Measurements from ENCODE around the gene BIN1. TPM values are rescaled to one million over a fixed set of nuclear protein-coding genes. Genes with fewer than 3 reads are reported as not detected.

Gene BIN1
- total RNA-seq, 2 donors from 2014 or later, result 24.9 to 30.1 TPM

- Histone ChIP-seq H3K27me3 (replicated peaks; ENCODE audit: insufficient read depth) (no peaks in the 10 kb centered on the region), H3K4me3 (no peak overlapping the region), H3K4me1 (ENCODE audit: control insufficient read depth in 1 of 2, low read depth in 2 of 2) (no peaks in the 10 kb centered on the region), H3K36me3 (no peaks in the 10 kb centered on the region), H3K9me3 (no peaks in the 10 kb centered on the region), H3K27ac (no peak overlapping the region)
- ATAC-seq (ENCODE audit: insufficient number of reproducible peaks, low FRiP score, low read depth) (no peak), DNase-seq (ENCODE audit: low spot score) (no peak)
- no peak for TF ChIP-seq CTCF (IDR thresholded peaks at IDR 0.05)
Measured at GRCh38 chr2:127130421-127130820, 23.5 kb upstream of the BIN1 start.

- H3K27me3 ChIP-seq (replicated peaks; ENCODE audit: insufficient read depth), result no peaks in the 10 kb centered on the region
- H3K4me1 ChIP-seq (ENCODE audit: control insufficient read depth in 1 of 2, low read depth in 2 of 2), result no peaks in the 10 kb centered on the region
- no peak for DNase-seq (ENCODE audit: low spot score)
- no peak overlapping the region for H3K27ac ChIP-seq
- TF ChIP-seq CTCF (IDR thresholded peaks at IDR 0.05), result no peak
- no peak for ATAC-seq (ENCODE audit: insufficient number of reproducible peaks, low FRiP score, low read depth)
- H3K4me3 ChIP-seq, result no peak overlapping the region
- H3K9me3 ChIP-seq, result no peaks in the 10 kb centered on the region
- no peaks in the 10 kb centered on the region for H3K36me3 ChIP-seq
Measured at GRCh38 chr2:127129937-127130336, 23.0 kb upstream of the BIN1 start.

GRCh38 chr2:127128445-127128904 is 21.5 kb upstream of the BIN1 start:
- no peak for TF ChIP-seq CTCF (IDR thresholded peaks at IDR 0.05)
- Histone ChIP-seq H3K9me3 (no peaks in the 10 kb centered on the region), H3K4me1 (ENCODE audit: control insufficient read depth in 1 of 2, low read depth in 2 of 2) (no peaks in the 10 kb centered on the region), H3K36me3 (no peaks in the 10 kb centered on the region), H3K4me3 (no peak overlapping the region), H3K27me3 (replicated peaks; ENCODE audit: insufficient read depth) (no peaks in the 10 kb centered on the region), H3K27ac (no peak overlapping the region)
- DNase-seq (ENCODE audit: low spot score), result no peak
- no peak for ATAC-seq (ENCODE audit: insufficient number of reproducible peaks, low FRiP score, low read depth)

GRCh38 chr2:127125821-127126220 is 18.9 kb upstream of the BIN1 start:
- no peak overlapping the region for H3K4me3 ChIP-seq
- H3K9me3 ChIP-seq, result no peaks in the 10 kb centered on the region
- H3K36me3 ChIP-seq, result no peaks in the 10 kb centered on the region
- DNase-seq (ENCODE audit: low spot score) (no peak), ATAC-seq (ENCODE audit: insufficient number of reproducible peaks, low FRiP score, low read depth) (no peak)
- no peaks in the 10 kb centered on the region for H3K27me3 ChIP-seq (replicated peaks; ENCODE audit: insufficient read depth)
- no peak for TF ChIP-seq CTCF (IDR thresholded peaks at IDR 0.05)
- H3K27ac ChIP-seq, result no peak overlapping the region
- no peaks in the 10 kb centered on the region for H3K4me1 ChIP-seq (ENCODE audit: control insufficient read depth in 1 of 2, low read depth in 2 of 2)

- no peak overlapping the region for H3K27ac ChIP-seq
- H3K36me3 ChIP-seq, result no peaks in the 10 kb centered on the region
- no peak for DNase-seq (ENCODE audit: low spot score)
- no peak overlapping the region for H3K4me3 ChIP-seq
- no peaks in the 10 kb centered on the region for H3K9me3 ChIP-seq
- TF ChIP-seq CTCF (IDR thresholded peaks at IDR 0.05), result no peak
- no peaks in the 10 kb centered on the region for H3K27me3 ChIP-seq (replicated peaks; ENCODE audit: insufficient read depth)
- ATAC-seq (ENCODE audit: insufficient number of reproducible peaks, low FRiP score, low read depth), result no peak
- no peaks in the 10 kb centered on the region for H3K4me1 ChIP-seq (ENCODE audit: control insufficient read depth in 1 of 2, low read depth in 2 of 2)
Measured at GRCh38 chr2:127124426-127124825, 17.5 kb upstream of the BIN1 start.
